Ovary (tissue), 9 donors: ENCODE results near the gene KLF3. TPM values are rescaled to one million over a fixed set of nuclear protein-coding genes. Genes with fewer than 3 reads are reported as not detected.

Experiments used
- DNase-seq, 5 donors: peaks; one replicate each; pipeline ENCODE4 v3.0.0-alpha.2; 2019 to 2020
- H3K27ac ChIP-seq, 2 donors: fragments of 200-600 bp; one replicate each; pipeline versions ENCODE4 v1.5.1 to v1.8.0; 2019 to 2022
- H3K27me3 ChIP-seq: fragments of 200-600 bp; one replicate; pipeline ENCODE4 v1.8.0; 2022
- H3K36me3 ChIP-seq: fragments of 200-600 bp; sonication (generic); one replicate; pipeline ENCODE4 v1.5.1; 2019
- H3K4me1 ChIP-seq: one replicate; pipeline ENCODE4 v1.8.1; 2013; ENCODE audit warnings: mild to moderate bottlenecking, moderate library complexity; ENCODE audit not compliant: insufficient read depth
- H3K4me3 ChIP-seq: fragments of 200-600 bp; sonication (generic); one replicate; pipeline ENCODE4 v1.5.1; 2017
- H3K9me3 ChIP-seq, 2 donors: fragments of 200-600 bp in 1 of 2; sonication (generic) in 1 of 2; one replicate each; pipeline versions ENCODE4 v1.5.1 to v1.8.1; 2013 to 2019; ENCODE audit warnings: mild to moderate bottlenecking in 1 of 2, moderate library complexity in 1 of 2
- CTCF ChIP-seq, 3 donors: fragments of 450-650 bp in 2 of 3; fragments of 200-600 bp in 1 of 3; IDR thresholded peaks; one replicate each; pipeline versions ENCODE4 v1.5.1 to v1.8.0; 2016 to 2022; ENCODE audit warnings: antibody characterized with exemption in 3 of 3, mild to moderate bottlenecking in 1 of 3
- EP300 ChIP-seq: sonication (generic); formaldehyde crosslinking; IDR thresholded peaks from one replicate; pipeline ENCODE4 v1.6.1; 2017; ENCODE audit warnings: antibody characterized with exemption
- POLR2A ChIP-seq: fragments of 450-650 bp; IDR thresholded peaks from one replicate; pipeline ENCODE4 v1.6.1; 2017; ENCODE audit warnings: antibody characterized with exemption, mild to moderate bottlenecking, moderate library complexity
- WGBS, 3 donors: extraction: QIAGEN DNeasy Blood & Tissue Kit in 1 of 3; methylation state at CpG; one replicate each; pipeline versions ENCODE4 v1.1.5 to v1.1.7; 2013 to 2017; 5-methylcytosine and 5-hydroxymethylcytosine counted together
- intact Hi-C, 4 donors: fragments of 100-400 bp; cut with DNase I; formaldehyde crosslinking; loops; one replicate each; pipeline versions ENCODE4 v1.11.0 to v1.15.1; 2022 to 2023
- polyA plus RNA-seq, 2 donors: library from polyadenylated mRNA; stranded (reverse); fragments of 200-250 nt in 1 of 2; fragments of 350-450 nt in 1 of 2; fragmentation: Illumina TruSeq in 1 of 2; extraction: RNeasy Lipid Tissue Mini Kit (QIAGEN cat#74804) in 1 of 2; gene quantifications; one replicate each; pipeline ENCODE4 v1.2.3, GENCODE V29; 2013 to 2014
- total RNA-seq, 7 donors: library from RNA; depleted of rRNA in 2 of 7; stranded (reverse); fragments of >200 nt in 2 of 7; fragmentation: NEBNext Ultra II Directional in 3 of 7; extraction: Animal tissue kit (Norgen Biotek cat#: 25700) in 3 of 7; gene quantifications; one replicate each; pipeline versions ENCODE4 v1.1.0 to v1.2.4, GENCODE V29; 2016 to 2023
- donor health status: DM: no; HTN: no; CAD: no; lungs with moderate emphysema.
- donor health status: DM: no; HTN: no; CAD: no.
- donor health status: Bipolar disorder and iron deficiency.
- donor health status: DM: yes; HTN: yes; CAD: no.
- donor health status: DM: no; HTN: no; CAD: no.
- donor health status: DM: yes; HTN: yes; CAD: no.

KLF3 gene
- total and polyA plus RNA-seq, 9 donors, result 32.9 to 111 (median 74.2) TPM

- intact Hi-C loops, result no loop called here
- 76 to 81% (median 79%) methylated on average over 3 of the region's 3 CpGs for WGBS, 3 donors
- Histone ChIP-seq H3K4me3 (no peak overlapping the region), H3K36me3 (no peaks in the 10 kb centered on the region), H3K9me3 (no peaks in the 10 kb centered on the region), H3K4me1 (no peaks in the 10 kb centered on the region), H3K27me3 (no peaks in the 10 kb centered on the region), H3K27ac (no peak overlapping the region)
- TF ChIP-seq POLR2A (no peak), CTCF (IDR thresholded peaks at IDR 0.05) (no peak), EP300 (no peak)
- no peak for DNase-seq
Observed at GRCh38 chr4:38716256-38716655, 52.3 kb downstream of the KLF3 start.

- Histone ChIP-seq H3K4me1 (no peaks in the 10 kb centered on the region), H3K27me3 (no peaks in the 10 kb centered on the region), H3K27ac (no peak overlapping the region), H3K9me3 (no peaks in the 10 kb centered on the region), H3K4me3 (no peak overlapping the region), H3K36me3 (no peaks in the 10 kb centered on the region)
- intact Hi-C loops, result no loop called here
- no peak for DNase-seq
- WGBS, 3 donors, result 55 to 62% (median 60%) methylated on average over 5 of the region's 5 CpGs
- no peak for TF ChIP-seq CTCF (IDR thresholded peaks at IDR 0.05)
- TF ChIP-seq POLR2A, result no peak
- no peak for TF ChIP-seq EP300
Observed at GRCh38 chr4:38717604-38718003, 53.6 kb downstream of the KLF3 start.

- Histone ChIP-seq H3K9me3 (no peaks in the 10 kb centered on the region), H3K27me3 (no peaks in the 10 kb centered on the region), H3K4me1 (no peaks in the 10 kb centered on the region), H3K27ac (no peak overlapping the region), H3K4me3 (no peak overlapping the region), H3K36me3 (no peaks in the 10 kb centered on the region)
- WGBS, 3 donors, result 66 to 94% (median 88%) methylated on average over 4 of the region's 4 CpGs
- DNase-seq, result no peak
- TF ChIP-seq EP300 (no peak), POLR2A (no peak), CTCF (IDR thresholded peaks at IDR 0.05) (no peak)
- intact Hi-C loops, result no loop called here
Observed at GRCh38 chr4:38723114-38723513, 59.1 kb downstream of the KLF3 start.

GRCh38 chr4:38723726-38724474, 59.9 kb downstream of the KLF3 start:
- Histone ChIP-seq H3K27ac (no peak overlapping the region), H3K36me3 (no peaks in the 10 kb centered on the region), H3K9me3 (no peaks in the 10 kb centered on the region), H3K27me3 (no peaks in the 10 kb centered on the region), H3K4me1 (no peaks in the 10 kb centered on the region), H3K4me3 (no peak overlapping the region)
- WGBS, 3 donors, result 76 to 86% (median 83%) methylated on average over 7 of the region's 7 CpGs
- intact Hi-C loops, result no loop called here
- TF ChIP-seq POLR2A (no peak), CTCF (IDR thresholded peaks at IDR 0.05) (no peak), EP300 (no peak)
- no peak for DNase-seq
